Measurements from ENCODE around the gene RNLS. TPM values are rescaled to one million over a fixed set of nuclear protein-coding genes. Genes with fewer than 3 reads are reported as not detected.
A peak's percentile ranks its signal among the peaks of the same experiment; 100 is the strongest.

Gene RNLS
- total RNA-seq, 2 experiments from 2014 or later: 0.95 to 2.7 TPM

- H3K27ac Mint-ChIP-seq: no peak overlapping the region
- ChIA-PET CTCF (interaction anchor here (1.0 to 1.6 kb wide), 2 partner anchors 8 to 11 kb away, joined by 3 to 5 read pairs; no protein-coding TSS in a partner anchor), POLR2A (interaction anchor here (0.7 to 8.6 kb wide), 10 partner anchors 8 to 566 kb away, joined by 3 to 168 read pairs (median 4); partner anchors contain the start of genes ATAD1, KLLN and PTEN)
These were observed 197.4 kb downstream of the RNLS start for GRCh38 chr10:88385601-88386203.

GRCh38 chr10:88383276-88383675, 199.8 kb downstream of the RNLS start:
- ChIA-PET POLR2A (interaction anchor here (0.8 to 8.6 kb wide), 2 partner anchors 520 to 565 kb away, joined by 3 to 168 read pairs; partner anchors contain the start of genes ATAD1, KLLN and PTEN), CTCF (no interaction called here)
- H3K27me3 ChIP-seq (ENCODE audit: control insufficient read depth in 1 of 2, insufficient read depth in 2 of 2, low read length in 2 of 2): no peaks in the 10 kb centered on the region
- no peaks in the 10 kb centered on the region for H3K27me3 Mint-ChIP-seq
- H3K36me3 Mint-ChIP-seq (ENCODE audit: low read depth): no peaks in the 10 kb centered on the region
- H3K4me3 Mint-ChIP-seq: peak overlapping the region; percentile 27
- H3K4me3 ChIP-seq (ENCODE audit: low read length): no peak overlapping the region
- H3K9me3 ChIP-seq (ENCODE audit: control insufficient read depth in 1 of 2, insufficient read depth in 1 of 2, low read length in 2 of 2): no peaks in the 10 kb centered on the region
- peak in 1 of 14 experiments; percentile 3 for DNase-seq
- no peaks in the 10 kb centered on the region for H3K9me3 Mint-ChIP-seq
- H3K27ac Mint-ChIP-seq: peak overlapping the region; percentile 73
- intact Hi-C loops (cut with DNase I, micrococcal nuclease): loop anchor here in 1 of 2 experiments (10.0 kb wide), 2 partner anchors 188 to 268 kb away; no protein-coding TSS in a partner anchor
- peaks cover 34% of the 10 kb centered on the region for H3K4me1 ChIP-seq (ENCODE audit: insufficient read depth, low read length)
- H3K4me1 Mint-ChIP-seq (ENCODE audit: low read depth): no peaks in the 10 kb centered on the region
- no peak for TF ChIP-seq CTCF (IDR thresholded peaks at IDR 0.05)
- no peaks in the 10 kb centered on the region for H3K36me3 ChIP-seq (ENCODE audit: insufficient read depth, low read length)
- no peak overlapping the region for H3K27ac ChIP-seq (ENCODE audit: low read depth in 1 of 2, low read length in 2 of 2)
- no peak for ATAC-seq (ENCODE audit: poor library complexity)

More at GRCh38 chr10:88385601-88386203, 197.4 kb downstream of the RNLS start:
- H3K4me1 Mint-ChIP-seq (ENCODE audit: low read depth): no peaks in the 10 kb centered on the region
- no peaks in the 10 kb centered on the region for H3K9me3 Mint-ChIP-seq
- Histone ChIP-seq H3K4me1 (ENCODE audit: insufficient read depth, low read length) (peaks cover 40% of the 10 kb centered on the region), H3K27me3 (ENCODE audit: control insufficient read depth in 1 of 2, insufficient read depth in 2 of 2, low read length in 2 of 2) (no peaks in the 10 kb centered on the region), H3K36me3 (ENCODE audit: insufficient read depth, low read length) (no peaks in the 10 kb centered on the region), H3K9me3 (ENCODE audit: control insufficient read depth in 1 of 2, insufficient read depth in 1 of 2, low read length in 2 of 2) (no peaks in the 10 kb centered on the region), H3K4me3 (ENCODE audit: low read length) (peak overlapping the region; percentile 41), H3K27ac (ENCODE audit: low read depth in 1 of 2, low read length in 2 of 2) (peak overlapping the region; percentile 77 to 89)
- TF ChIP-seq CTCF (IDR thresholded peaks at IDR 0.05): no peak
- no peaks in the 10 kb centered on the region for H3K36me3 Mint-ChIP-seq (ENCODE audit: low read depth)
- DNase-seq (peak; percentile 19 to 87 (median 46)), ATAC-seq (ENCODE audit: poor library complexity) (peak; percentile 85)
- H3K27me3 Mint-ChIP-seq: no peaks in the 10 kb centered on the region
- intact Hi-C loops (cut with DNase I, micrococcal nuclease): loop anchor here (5.0 to 10.0 kb wide), 4 partner anchors 167 to 271 kb away; no protein-coding TSS in a partner anchor
- no peak overlapping the region for H3K4me3 Mint-ChIP-seq

- no peaks in the 10 kb centered on the region for H3K27me3 Mint-ChIP-seq
- Histone ChIP-seq H3K27ac (ENCODE audit: low read depth in 1 of 2, low read length in 2 of 2) (no peak overlapping the region), H3K9me3 (ENCODE audit: control insufficient read depth in 1 of 2, insufficient read depth in 1 of 2, low read length in 2 of 2) (no peaks in the 10 kb centered on the region), H3K4me3 (ENCODE audit: low read length) (no peak overlapping the region), H3K36me3 (ENCODE audit: insufficient read depth, low read length) (no peaks in the 10 kb centered on the region), H3K27me3 (ENCODE audit: control insufficient read depth in 1 of 2, insufficient read depth in 2 of 2, low read length in 2 of 2) (no peaks in the 10 kb centered on the region), H3K4me1 (ENCODE audit: insufficient read depth, low read length) (peaks cover 29% of the 10 kb centered on the region)
- H3K27ac Mint-ChIP-seq: peak overlapping the region; percentile 73
- ChIA-PET POLR2A (interaction anchor here (0.8 to 8.6 kb wide), 2 partner anchors 519 to 564 kb away, joined by 3 to 168 read pairs; partner anchors contain the start of genes ATAD1, KLLN and PTEN), CTCF (no interaction called here)
- TF ChIP-seq CTCF (IDR thresholded peaks at IDR 0.05): no peak
- no peaks in the 10 kb centered on the region for H3K36me3 Mint-ChIP-seq (ENCODE audit: low read depth)
- H3K9me3 Mint-ChIP-seq: no peaks in the 10 kb centered on the region
- no peak overlapping the region for H3K4me3 Mint-ChIP-seq
- no peaks in the 10 kb centered on the region for H3K4me1 Mint-ChIP-seq (ENCODE audit: low read depth)
- ATAC-seq (ENCODE audit: poor library complexity): no peak
- no peak for DNase-seq
- intact Hi-C loops (cut with DNase I, micrococcal nuclease): loop anchor here in 1 of 2 experiments (10.0 kb wide), 2 partner anchors 188 to 268 kb away; no protein-coding TSS in a partner anchor
These were observed 200.4 kb downstream of the RNLS start for GRCh38 chr10:88382699-88383098.

All from CD4-positive, alpha-beta T cell (primary cell).